ENCODE results near the gene KCNQ4.

KCNQ4 gene

GRCh38 chr1:40795811-40796586 is 12.4 kb downstream of the KCNQ4 start:
- no peak for DNase-seq (ENCODE audit: low read depth)

- no peak for DNase-seq (ENCODE audit: low read depth)
Measured at GRCh38 chr1:40796939-40797667, 13.5 kb downstream of the KCNQ4 start.

GRCh38 chr1:40797668-40798010 is 14.1 kb downstream of the KCNQ4 start:
- no peak for DNase-seq (ENCODE audit: low read depth)

DNA sequence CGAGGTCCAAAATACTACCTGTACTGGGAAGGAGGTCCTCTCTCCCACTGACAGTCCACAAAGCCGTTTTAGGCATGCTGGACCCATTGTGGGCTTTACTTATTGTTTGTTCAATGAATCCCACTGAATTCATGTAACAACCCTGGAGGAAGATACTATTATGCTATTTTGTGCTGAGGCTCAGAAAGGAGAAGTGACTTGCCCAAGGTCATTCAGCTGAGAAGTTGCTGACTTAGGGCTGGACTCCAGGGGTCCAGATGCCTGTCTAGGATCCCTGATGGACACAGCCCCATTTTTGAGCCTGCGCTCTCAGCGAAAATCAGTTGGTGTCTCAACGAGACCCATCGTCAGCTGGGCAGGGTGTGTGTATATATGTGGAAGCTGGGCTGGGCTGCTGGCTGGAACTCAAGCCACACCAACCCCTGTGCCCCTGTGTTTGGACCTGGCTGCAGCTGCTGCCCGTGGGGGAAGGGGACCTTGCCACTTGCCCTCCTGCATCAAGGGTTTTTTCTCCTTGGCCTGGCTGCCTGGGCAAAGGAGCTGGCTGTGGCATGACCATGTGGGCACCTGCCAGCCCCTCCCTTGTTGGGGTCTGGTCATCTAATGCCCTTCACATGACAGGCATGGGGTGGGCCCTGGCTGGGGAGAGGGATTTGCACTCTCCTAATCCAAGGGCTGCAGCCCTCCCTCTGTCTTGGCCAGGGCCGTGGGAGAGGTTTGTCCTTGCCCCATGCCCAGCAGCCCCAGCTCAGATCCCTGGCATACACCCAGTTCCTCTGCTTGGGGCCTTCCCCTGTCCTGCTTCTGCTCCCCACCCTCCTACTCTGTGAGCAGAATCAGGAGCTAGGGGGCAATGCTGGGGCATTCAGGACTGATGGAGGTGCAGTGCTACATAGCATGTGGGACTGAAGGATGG is 15.0 kb downstream of the KCNQ4 start:
- DNase-seq (ENCODE audit: low read depth), result no peak

GRCh38 chr1:40799351-40799867 is 15.8 kb downstream of the KCNQ4 start:
- no peak for DNase-seq (ENCODE audit: low read depth)

GRCh38 chr1:40801742-40802077 is 18.1 kb downstream of the KCNQ4 start:
- DNase-seq (ENCODE audit: low read depth), result no peak

- DNase-seq (ENCODE audit: low read depth), result peak; percentile 43
Measured at GRCh38 chr1:40802078-40802741, 18.6 kb downstream of the KCNQ4 start.

DNA sequence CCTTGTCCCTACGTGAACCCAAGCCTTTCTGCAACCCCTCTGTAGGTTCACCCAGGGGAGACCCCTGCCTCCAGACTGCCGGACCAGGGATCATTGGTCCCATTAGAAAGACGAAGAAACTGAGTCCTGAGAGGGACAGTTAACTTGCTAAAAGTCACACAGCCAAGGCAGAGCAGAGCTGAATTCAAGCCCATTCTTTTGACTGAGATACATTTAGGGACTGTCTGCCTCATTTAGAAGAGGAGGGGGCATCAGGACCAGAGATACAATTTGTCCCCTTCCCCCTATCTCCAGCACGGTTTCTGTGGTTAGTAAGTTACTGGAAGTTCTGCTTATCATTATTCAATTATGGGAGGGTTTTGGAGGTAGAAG is 19.1 kb downstream of the KCNQ4 start:
- no peak for DNase-seq (ENCODE audit: low read depth)

DNA sequence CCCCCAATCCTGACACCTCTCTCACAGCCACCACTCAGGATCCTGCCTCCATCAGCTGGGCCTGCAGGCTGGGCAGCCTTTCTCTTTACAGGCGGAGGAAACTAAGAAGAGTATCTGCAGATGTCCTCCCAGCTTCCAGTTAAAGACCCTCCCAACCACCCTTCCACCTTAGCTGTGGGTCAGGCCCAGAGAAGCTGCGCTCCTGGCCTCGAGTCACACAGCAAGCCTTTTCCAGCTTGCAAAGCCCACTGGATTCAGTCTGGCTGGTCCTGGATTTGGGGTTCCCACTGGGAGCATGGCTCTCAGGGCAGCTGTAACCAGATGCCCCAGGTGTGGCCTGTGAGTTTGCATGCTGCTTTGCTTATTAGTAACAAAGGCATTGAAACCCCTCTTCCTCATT is 19.9 kb downstream of the KCNQ4 start:
- DNase-seq (ENCODE audit: low read depth), result no peak

DNA sequence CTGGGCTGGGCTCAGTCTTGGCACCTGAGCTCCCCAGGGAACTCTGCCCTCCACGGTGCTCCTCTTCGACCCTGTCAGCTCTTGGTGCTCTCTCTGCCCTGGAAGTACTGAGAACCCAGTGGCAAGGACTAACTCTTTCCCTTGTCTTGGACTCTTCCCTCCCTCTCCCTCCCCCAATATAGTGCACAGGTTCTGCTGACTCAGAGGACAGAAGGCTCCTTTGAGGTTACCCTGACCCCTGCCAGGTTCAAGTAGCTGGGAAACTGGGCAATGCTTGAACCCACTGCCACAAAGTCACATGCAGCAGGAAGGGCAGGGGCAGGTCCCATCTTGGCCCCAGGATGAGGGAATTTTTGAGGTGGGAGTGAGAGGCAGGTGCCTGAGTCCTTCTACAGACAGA is 20.3 kb downstream of the KCNQ4 start:
- DNase-seq (ENCODE audit: low read depth), result no peak

DNA sequence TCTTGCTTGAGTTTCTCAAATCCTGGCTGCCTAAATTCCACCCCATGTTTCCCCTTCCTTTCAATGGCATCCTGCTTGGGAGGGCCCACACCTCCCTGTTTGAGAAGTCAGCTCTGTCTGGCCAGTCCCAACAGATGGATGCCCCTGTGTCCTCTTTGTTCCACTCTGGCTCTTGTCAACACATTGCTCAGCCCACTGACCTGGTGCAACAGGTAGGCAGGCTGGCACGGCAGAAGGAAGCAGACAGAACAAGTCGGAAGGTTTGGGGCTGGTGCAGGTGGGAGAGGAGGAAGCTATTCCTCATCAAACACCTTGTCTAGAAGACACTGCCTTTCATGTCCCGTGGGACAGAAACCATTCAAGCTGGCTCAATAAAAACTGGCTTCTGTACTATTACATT is 22.7 kb downstream of the KCNQ4 start:
- no peak for DNase-seq (ENCODE audit: low read depth)

DNA sequence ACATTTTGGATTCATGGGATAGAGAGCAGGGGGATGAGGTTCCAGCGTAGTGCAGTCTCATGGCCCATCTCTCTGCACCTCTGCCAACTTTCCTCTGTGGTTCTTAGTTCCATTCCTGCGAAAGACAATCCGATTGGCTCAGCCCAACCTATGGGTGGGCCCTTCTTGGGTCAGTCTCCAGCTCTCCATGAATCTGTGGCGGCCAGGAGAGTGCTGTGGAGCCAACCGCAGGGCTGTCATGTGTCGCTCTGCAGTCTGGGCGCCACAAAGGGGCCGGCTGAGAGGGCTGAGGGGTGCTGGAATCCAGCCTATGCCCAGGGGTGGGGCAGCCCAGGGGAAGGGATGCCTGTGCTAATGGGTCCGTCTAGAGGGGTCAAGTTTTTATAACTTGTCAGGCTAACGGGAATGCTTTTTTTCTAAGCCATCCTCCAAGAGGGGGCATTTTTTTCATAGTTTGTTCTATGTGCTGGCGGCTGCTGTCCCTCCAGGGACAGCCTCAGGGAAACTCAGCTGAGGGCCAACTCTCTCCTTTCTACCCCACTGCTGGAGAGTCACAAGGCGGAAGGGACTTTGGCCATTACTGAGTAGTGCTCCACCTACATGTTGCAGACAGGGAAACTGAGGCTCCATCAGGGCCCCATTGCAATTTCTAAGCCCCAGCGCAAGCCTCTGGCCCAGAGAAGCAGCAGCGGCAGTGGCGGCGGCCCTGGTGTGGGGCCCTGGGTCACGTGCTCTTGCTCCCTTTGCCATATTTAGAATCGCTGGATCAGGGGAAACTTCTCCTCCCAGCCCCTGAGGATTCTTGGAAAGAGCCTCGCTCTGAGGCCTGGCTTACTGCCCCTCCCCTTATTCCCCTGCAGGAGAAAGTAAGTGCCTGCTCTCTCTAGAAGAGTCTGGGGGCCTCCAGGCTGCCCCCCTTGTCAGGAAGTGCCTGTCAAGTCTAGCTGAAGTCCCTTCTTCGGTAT is 23.4 kb downstream of the KCNQ4 start:
- DNase-seq (ENCODE audit: low read depth), result no peak

DNA sequence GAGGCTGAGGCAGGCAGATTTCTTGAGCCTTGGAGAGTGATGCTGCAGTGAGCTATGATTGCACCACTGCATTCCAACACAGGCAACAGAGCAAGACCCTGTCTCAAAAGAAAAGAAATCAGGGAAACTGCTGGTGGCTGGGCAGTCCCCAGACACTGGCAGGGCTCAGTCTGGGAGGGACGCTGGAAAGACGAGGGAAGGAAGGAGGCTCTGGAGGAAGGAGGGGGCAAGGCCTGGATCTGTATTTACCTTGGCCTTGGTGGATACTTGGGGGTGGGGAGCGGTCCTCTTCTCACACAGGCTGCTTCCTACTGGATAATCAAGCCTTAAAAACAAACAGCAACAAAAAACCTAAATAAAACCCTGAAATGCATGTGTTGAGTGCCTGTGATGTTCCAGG is 24.4 kb downstream of the KCNQ4 start:
- no peak for DNase-seq (ENCODE audit: low read depth)

DNA sequence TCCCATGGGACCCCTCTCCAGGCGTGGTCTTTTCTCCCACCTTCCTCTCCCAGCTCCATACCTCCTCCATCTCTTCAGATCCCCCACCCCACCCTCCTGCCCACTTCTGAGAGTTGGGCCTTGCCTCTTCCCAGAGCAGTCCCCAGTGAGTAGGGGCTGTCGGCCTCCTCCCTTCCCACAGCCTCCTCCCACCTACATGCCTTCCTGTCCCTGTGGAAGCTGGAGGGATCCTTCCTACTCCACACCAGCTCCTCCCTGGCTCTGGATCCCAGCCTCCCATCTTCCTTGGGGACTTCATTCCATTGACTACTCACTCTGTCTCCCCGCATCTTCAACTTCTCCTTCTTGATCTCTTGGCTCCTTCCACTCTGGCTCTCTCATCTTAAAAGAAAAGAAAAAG is 24.9 kb downstream of the KCNQ4 start:
- DNase-seq (ENCODE audit: low read depth), result no peak

- DNase-seq (ENCODE audit: low read depth), result no peak
Measured at GRCh38 chr1:40808909-40809308, 25.3 kb downstream of the KCNQ4 start.

GRCh38 chr1:40810927-40811326 is 27.3 kb downstream of the KCNQ4 start:
- DNase-seq (ENCODE audit: low read depth), result no peak

GRCh38 chr1:40815420-40815819 is 31.8 kb downstream of the KCNQ4 start:
- no peak for DNase-seq (ENCODE audit: low read depth)

DNA sequence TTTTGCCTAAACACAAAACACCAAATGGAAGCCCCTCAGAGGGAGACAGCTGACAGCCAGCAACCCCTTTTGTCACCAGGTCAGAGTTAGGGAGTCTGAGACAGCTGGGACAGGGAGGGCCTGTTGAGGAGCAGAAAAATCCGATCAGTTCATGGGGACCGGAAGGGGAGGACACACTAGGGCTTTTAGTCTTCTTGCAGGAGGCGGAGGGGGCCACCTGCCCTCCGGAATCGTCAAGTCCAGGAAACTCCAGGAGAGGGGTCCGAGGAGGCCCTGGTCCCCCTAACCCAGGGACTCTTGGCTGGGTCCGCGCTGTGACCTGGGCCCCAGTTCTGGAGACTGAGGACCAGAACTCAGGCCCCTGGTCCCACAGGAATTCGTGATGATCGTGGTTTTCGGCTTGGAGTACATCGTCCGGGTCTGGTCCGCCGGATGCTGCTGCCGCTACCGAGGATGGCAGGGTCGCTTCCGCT is 34.2 kb downstream of the KCNQ4 start:
- DNase-seq (ENCODE audit: low read depth), result no peak

DNA sequence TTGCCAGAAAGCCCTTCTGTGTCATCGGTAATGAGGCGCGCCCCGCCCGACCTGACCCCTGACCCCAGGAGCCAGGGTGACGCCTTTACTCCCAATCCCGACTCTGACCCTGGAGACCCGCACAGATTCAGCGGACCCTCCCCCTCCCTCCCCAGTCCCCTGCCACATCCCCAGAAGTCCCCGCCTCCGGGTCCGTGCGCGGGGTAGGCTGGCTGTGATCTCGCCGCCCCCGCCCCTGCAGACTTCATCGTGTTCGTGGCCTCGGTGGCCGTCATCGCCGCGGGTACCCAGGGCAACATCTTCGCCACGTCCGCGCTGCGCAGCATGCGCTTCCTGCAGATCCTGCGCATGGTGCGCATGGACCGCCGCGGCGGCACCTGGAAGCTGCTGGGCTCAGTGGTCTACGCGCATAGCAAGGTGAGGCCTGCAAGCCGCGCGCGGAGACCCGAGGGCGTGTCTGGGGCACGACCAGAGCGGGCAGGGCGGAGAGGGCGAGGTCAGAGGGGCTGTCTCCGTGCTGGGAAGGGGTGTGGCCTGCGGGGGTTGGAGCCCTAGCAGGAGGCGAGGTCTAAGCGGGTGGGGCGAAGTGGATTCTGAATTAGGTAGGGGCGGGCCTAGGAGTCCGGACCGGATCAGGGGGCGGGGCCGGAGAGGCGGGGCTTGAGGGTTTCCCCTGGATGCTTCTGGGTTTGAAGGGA is 34.8 kb downstream of the KCNQ4 start:
- no peak for DNase-seq (ENCODE audit: low read depth)

DNA sequence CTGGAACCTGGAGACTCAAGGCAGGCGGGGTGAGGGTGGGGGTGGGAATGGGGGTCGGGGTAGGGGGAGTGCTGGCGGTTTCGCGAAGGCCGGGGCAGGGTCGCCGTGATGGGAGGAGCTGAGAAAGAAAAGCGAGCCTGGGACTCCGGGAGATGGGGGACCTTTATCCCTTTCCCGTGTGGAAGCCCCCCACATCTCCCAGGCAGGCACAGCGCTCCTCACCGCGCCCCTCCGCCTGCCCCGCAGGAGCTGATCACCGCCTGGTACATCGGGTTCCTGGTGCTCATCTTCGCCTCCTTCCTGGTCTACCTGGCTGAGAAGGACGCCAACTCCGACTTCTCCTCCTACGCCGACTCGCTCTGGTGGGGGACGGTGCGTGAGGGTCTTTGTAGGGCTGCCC is 35.5 kb downstream of the KCNQ4 start:
- DNase-seq (ENCODE audit: low read depth), result no peak
